SK-N-SH (cell line): Measurements from ENCODE around the gene SIN3A.

Experiments
- EZH2phosphoT487 ChIP-seq: fragments of 200-600 bp; sonication (generic); IDR thresholded peaks from 2 replicates; pipeline ENCODE4 v1.6.1; 2017; ENCODE audit warnings: low read depth, mixed run types, mild to moderate bottlenecking, antibody characterized with exemption, moderate library complexity, borderline replicate concordance
- GATA2 ChIP-seq: sonication (generic); formaldehyde crosslinking; IDR thresholded peaks from 2 replicates; pipeline ENCODE4 v1.5.0; 2020; ENCODE audit warnings: mild to moderate bottlenecking, missing genetic modification reagents
- POLR2AphosphoS5 ChIP-seq: IDR thresholded peaks from 2 replicates; pipeline ENCODE4 v1.6.1; 2012; ENCODE audit warnings: low read depth, low read length
- TF ChIP-seq, protein P1 (sequence below): fragments of 200-600 bp; sonication (generic); IDR thresholded peaks from 2 replicates; pipeline ENCODE4 v1.6.1; 2017; ENCODE audit warnings: antibody characterized with exemption, mild to moderate bottlenecking, moderate library complexity

DNA sequence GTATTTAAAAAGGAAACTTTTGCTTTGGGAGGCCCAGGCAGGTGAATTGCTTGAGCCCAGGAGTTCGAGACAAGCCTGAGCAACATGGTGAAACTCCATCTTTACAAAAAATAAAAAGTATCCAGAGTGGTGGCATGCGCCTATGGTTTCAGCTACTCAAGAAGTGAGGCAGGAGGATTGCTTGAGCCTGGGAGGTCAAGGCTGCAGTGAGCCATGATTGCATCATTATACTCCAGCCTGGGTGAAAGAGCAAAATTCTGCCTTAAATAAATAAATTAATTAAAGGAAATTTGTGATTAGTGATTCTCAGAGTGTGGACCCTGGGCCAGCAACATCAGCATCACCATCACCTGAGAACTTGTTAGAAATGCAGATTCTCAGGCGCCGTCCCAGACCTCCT lies 125.6 kb downstream of the SIN3A start:
- TF ChIP-seq, protein P1, sequence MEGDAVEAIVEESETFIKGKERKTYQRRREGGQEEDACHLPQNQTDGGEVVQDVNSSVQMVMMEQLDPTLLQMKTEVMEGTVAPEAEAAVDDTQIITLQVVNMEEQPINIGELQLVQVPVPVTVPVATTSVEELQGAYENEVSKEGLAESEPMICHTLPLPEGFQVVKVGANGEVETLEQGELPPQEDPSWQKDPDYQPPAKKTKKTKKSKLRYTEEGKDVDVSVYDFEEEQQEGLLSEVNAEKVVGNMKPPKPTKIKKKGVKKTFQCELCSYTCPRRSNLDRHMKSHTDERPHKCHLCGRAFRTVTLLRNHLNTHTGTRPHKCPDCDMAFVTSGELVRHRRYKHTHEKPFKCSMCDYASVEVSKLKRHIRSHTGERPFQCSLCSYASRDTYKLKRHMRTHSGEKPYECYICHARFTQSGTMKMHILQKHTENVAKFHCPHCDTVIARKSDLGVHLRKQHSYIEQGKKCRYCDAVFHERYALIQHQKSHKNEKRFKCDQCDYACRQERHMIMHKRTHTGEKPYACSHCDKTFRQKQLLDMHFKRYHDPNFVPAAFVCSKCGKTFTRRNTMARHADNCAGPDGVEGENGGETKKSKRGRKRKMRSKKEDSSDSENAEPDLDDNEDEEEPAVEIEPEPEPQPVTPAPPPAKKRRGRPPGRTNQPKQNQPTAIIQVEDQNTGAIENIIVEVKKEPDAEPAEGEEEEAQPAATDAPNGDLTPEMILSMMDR = no peak
- TF ChIP-seq GATA2 (CRISPR knock-in tag) (no peak), POLR2AphosphoS5 (no peak), EZH2phosphoT487 (no peak)
